K562 (cell line): ENCODE measurements around the gene NAE1. TPM values are rescaled to one million over a fixed set of nuclear protein-coding genes. Genes with fewer than 3 reads are reported as not detected.
A peak's percentile ranks its signal among the peaks of the same experiment; 100 is the strongest.

Experiments used
- AFF4 ChIP-seq: sonication (generic); formaldehyde crosslinking; IDR thresholded peaks from 2 replicates; pipeline ENCODE4 v1.8.0; 2023; ENCODE audit warnings: mild to moderate bottlenecking, missing genetic modification reagents
- ATF6 ChIP-seq: sonication (generic); formaldehyde crosslinking; IDR thresholded peaks from 2 replicates; pipeline ENCODE4 v1.4.0; 2020; ENCODE audit warnings: mild to moderate bottlenecking, missing genetic modification reagents
- BRD4 ChIP-seq: fragments of 200-600 bp; sonication (generic); IDR thresholded peaks from 2 replicates; pipeline ENCODE4 v1.6.1; 2017; ENCODE audit warnings: inconsistent platforms
- CREB1 ChIP-seq, 2 experiments: sonication (generic) in 1 of 2; formaldehyde crosslinking in 1 of 2; IDR thresholded peaks; 2 replicates each; pipeline versions ENCODE4 v1.6.1 to v1.8.0; 2012 to 2022; ENCODE audit warnings: inconsistent platforms in 1 of 2, mild to moderate bottlenecking in 1 of 2, missing genetic modification reagents in 1 of 2, moderate library complexity in 1 of 2
- DMBX1 ChIP-seq: fragments of 250-450 bp; sonication (Bioruptor Pico); IDR thresholded peaks from 2 replicates; pipeline ENCODE4 v1.8.0; 2022; ENCODE audit warnings: inconsistent platforms, mild to moderate bottlenecking, moderate library complexity, borderline replicate concordance
- EHMT2 ChIP-seq: fragments of 450-650 bp; IDR thresholded peaks from 2 replicates; pipeline ENCODE4 v1.6.1; 2018; ENCODE audit warnings: antibody characterized with exemption
- HMGN3 ChIP-seq: IDR thresholded peaks from 2 replicates; pipeline ENCODE4 v1.6.1; 2011; ENCODE audit warnings: borderline replicate concordance, low read depth, mild to moderate bottlenecking, mixed read lengths, low read length; ENCODE audit not compliant: insufficient read length; ENCODE audit errors: extremely low read depth
- KAT7 ChIP-seq: sonication (generic); formaldehyde crosslinking; IDR thresholded peaks from 2 replicates; pipeline ENCODE4 v1.8.0; 2022; ENCODE audit warnings: missing genetic modification reagents, mild to moderate bottlenecking, borderline replicate concordance
- KLF6 ChIP-seq: fragments of 250-450 bp; sonication (Bioruptor Pico); IDR thresholded peaks from 2 replicates; pipeline ENCODE4 v1.4.0; 2020; ENCODE audit warnings: mild to moderate bottlenecking, moderate library complexity, borderline replicate concordance
- MITF ChIP-seq: IDR thresholded peaks from 2 replicates; pipeline ENCODE4 v1.6.1; 2014; ENCODE audit warnings: antibody characterized with exemption
- NFATC3 ChIP-seq: fragments of 450-650 bp; IDR thresholded peaks from 2 replicates; pipeline ENCODE4 v1.6.1; 2017; ENCODE audit warnings: mild to moderate bottlenecking
- RFX7 ChIP-seq: fragments of 250-450 bp; sonication (Bioruptor Pico); IDR thresholded peaks from 2 replicates; pipeline ENCODE4 v1.5.1; 2021; ENCODE audit warnings: mild to moderate bottlenecking
- SMAD1 ChIP-seq: fragments of 150-350 bp; IDR thresholded peaks from 2 replicates; pipeline ENCODE4 v1.6.1; 2014; ENCODE audit warnings: low read length, low read depth; ENCODE audit not compliant: partially characterized antibody
- SMARCA4 ChIP-seq: fragments of 450-650 bp; IDR thresholded peaks from 2 replicates; pipeline ENCODE4 v1.6.1; 2016
- SOX6 ChIP-seq: fragments of 450-650 bp; IDR thresholded peaks from 2 replicates; pipeline ENCODE4 v1.6.1; 2014; ENCODE audit warnings: mild to moderate bottlenecking
- SREBF1 ChIP-seq: fragments of 150-350 bp; IDR thresholded peaks from 2 replicates; pipeline ENCODE4 v1.6.1; 2014; ENCODE audit warnings: antibody characterized with exemption, low read depth, low read length, borderline replicate concordance
- TBP ChIP-seq: optimal IDR thresholded peaks from 2 replicates; pipeline ENCODE3; 2011; ENCODE audit warnings: low read depth, low read length, improper control_type of control experiment
- TCF7 ChIP-seq: sonication (generic); IDR thresholded peaks from 2 replicates; pipeline ENCODE4 v1.6.1; 2016; ENCODE audit warnings: antibody characterized with exemption, borderline replicate concordance
- TRIM24 ChIP-seq, 2 experiments: fragments of 450-650 bp; IDR thresholded peaks; 2 replicates each; pipeline ENCODE4 v1.6.1; 2016
- ZNF445 ChIP-seq: fragments of 250-450 bp; sonication (Bioruptor Pico); IDR thresholded peaks from 2 replicates; pipeline ENCODE4 v1.4.0; 2020; ENCODE audit warnings: low read depth, mild to moderate bottlenecking, moderate library complexity
- ZNF764 ChIP-seq: fragments of 250-450 bp; sonication (Bioruptor Pico); IDR thresholded peaks from 2 replicates; pipeline ENCODE4 v1.4.0; 2020; ENCODE audit warnings: low read depth, mild to moderate bottlenecking, moderate library complexity
- polyA plus RNA-seq, 8 experiments: library from polyadenylated mRNA; depleted of rRNA in 4 of 8; stranded (reverse) in 5 of 8; unstranded in 3 of 8; fragments of >200 nt; fragmentation: Nextera tagmentation in 2 of 8; fragmentation: Illumina TruSeq in 1 of 8; extraction: Ambion mirVana in 2 of 8; extraction: Trizol in 1 of 8; gene quantifications; 2 replicates each; pipeline versions ENCODE4 v1.2.1 to v1.2.3, GENCODE V29; 2011 to 2014; ENCODE audit warnings: inconsistent platforms in 1 of 8, missing spikeins in 1 of 8
- total RNA-seq, 7 experiments: library from RNA; depleted of rRNA in 6 of 7; stranded (reverse); fragments of >200 nt in 6 of 7; fragmentation: Illumina TruSeq in 2 of 7; extraction: Trizol in 2 of 7; gene quantifications; 2 replicates each; pipeline versions ENCODE4 v1.2.1 to v1.2.3, GENCODE V29; 2011 to 2021; ENCODE audit warnings: low replicate concordance in 1 of 7

NAE1 gene
- total and polyA plus RNA-seq, 9 of the 15 experiments (the other 6 are each of a cell fraction or from before 2014, with no cell fraction given): 165 to 294 (median 230) TPM

GRCh38 chr16:66830422-66831404 is at the start of gene NAE1 (continued):
- TF ChIP-seq CREB1 (IDR thresholded peaks at IDR 0.05) (peak; percentile 35; the same call in 1 of the 2 replicates), CREB1 (CRISPR knock-in tag; IDR thresholded peaks at IDR 0.05) (peak; percentile 84), EHMT2 (no peak), SMAD1 (no peak), RFX7 (CRISPR knock-in tag) (no peak), SMARCA4 (no peak), KLF6 (CRISPR knock-in tag) (no peak), NFATC3 (no peak), SOX6 (0 out of 2 replicates have a peak, but pooled peaks have one; percentile 42), BRD4 (no peak), HMGN3 (peak; percentile 63), ZNF445 (no peak), TRIM24 (IDR thresholded peaks at IDR 0.05) (no peak), SREBF1 (no peak), DMBX1 (CRISPR knock-in tag) (0 out of 2 replicates have a peak, but pooled peaks have one; percentile 16), KAT7 (no peak), ZNF764 (CRISPR knock-in tag) (no peak), AFF4 (peak; percentile 76; the same call in 1 of the 2 replicates), TBP (peak; percentile 83), MITF (no peak), ATF6 (CRISPR knock-in tag) (0 out of 2 replicates have a peak, but pooled peaks have one; percentile 36), TCF7 (no peak)
